ENCODE data around the gene TMEM205. TPM values are rescaled to one million over a fixed set of nuclear protein-coding genes. Genes with fewer than 3 reads are reported as not detected.

TMEM205 gene
- total RNA-seq, 2 donors from 2014 or later, result 301 to 343 TPM

GRCh38 chr19:11373885-11374432 lies 27.9 kb upstream of the TMEM205 start:
- peak overlapping the region; percentile 94 to 98 for H3K27ac ChIP-seq
- peak overlapping the region; percentile 67 to 71 for H3K4me3 ChIP-seq
- no peaks in the 10 kb centered on the region for H3K27me3 ChIP-seq
- no peak for TF ChIP-seq CTCF (IDR thresholded peaks at IDR 0.05)
- H3K4me1 ChIP-seq, result peaks cover 0 to 40% of the 10 kb centered on the region in 2 donors
- H3K9me3 ChIP-seq, result no peaks in the 10 kb centered on the region
- DNase-seq (ENCODE audit: low spot score), result no peak
- H3K36me3 ChIP-seq, result no peaks in the 10 kb centered on the region

- no peak overlapping the region for H3K4me3 ChIP-seq
- no peaks in the 10 kb centered on the region for H3K27me3 ChIP-seq
- H3K36me3 ChIP-seq, result no peaks in the 10 kb centered on the region
- H3K4me1 ChIP-seq, result peaks cover 0 to 35% of the 10 kb centered on the region in 2 donors
- no peak for DNase-seq (ENCODE audit: low spot score)
- H3K27ac ChIP-seq, result no peak overlapping the region
- no peak for TF ChIP-seq CTCF (IDR thresholded peaks at IDR 0.05)
- no peaks in the 10 kb centered on the region for H3K9me3 ChIP-seq
Measured at GRCh38 chr19:11373166-11373884, 27.3 kb upstream of the TMEM205 start.

GRCh38 chr19:11370744-11371143 lies 24.7 kb upstream of the TMEM205 start:
- no peak overlapping the region for H3K27ac ChIP-seq
- TF ChIP-seq CTCF (IDR thresholded peaks at IDR 0.05), result no peak
- no peak for DNase-seq (ENCODE audit: low spot score)

GRCh38 chr19:11367528-11367927 lies 21.5 kb upstream of the TMEM205 start:
- no peak for TF ChIP-seq CTCF (IDR thresholded peaks at IDR 0.05)
- Histone ChIP-seq H3K4me1 (no peaks in the 10 kb centered on the region), H3K27me3 (no peaks in the 10 kb centered on the region), H3K27ac (no peak overlapping the region), H3K4me3 (no peak overlapping the region), H3K9me3 (no peaks in the 10 kb centered on the region), H3K36me3 (peaks cover 14% of the 10 kb centered on the region)
- DNase-seq (ENCODE audit: low spot score), result no peak

More at GRCh38 chr19:11370744-11371143, 24.7 kb upstream of the TMEM205 start:
- H3K36me3 ChIP-seq, result no peaks in the 10 kb centered on the region
- peaks cover 0 to 13% of the 10 kb centered on the region in 2 donors for H3K4me1 ChIP-seq
- no peaks in the 10 kb centered on the region for H3K9me3 ChIP-seq
- no peaks in the 10 kb centered on the region for H3K27me3 ChIP-seq
- H3K4me3 ChIP-seq, result no peak overlapping the region

GRCh38 chr19:11365557-11366117 lies 19.6 kb upstream of the TMEM205 start:
- Histone ChIP-seq H3K4me1 (no peaks in the 10 kb centered on the region), H3K27ac (no peak overlapping the region), H3K36me3 (peaks cover 23% of the 10 kb centered on the region), H3K4me3 (no peak overlapping the region), H3K9me3 (no peaks in the 10 kb centered on the region), H3K27me3 (no peaks in the 10 kb centered on the region)
- no peak for TF ChIP-seq CTCF (IDR thresholded peaks at IDR 0.05)
- no peak for DNase-seq (ENCODE audit: low spot score)
